NB4 (cell line): ENCODE data around the gene ZNF268.

ENCODE experiments used
- CTCF ChIP-seq: IDR thresholded peaks from one replicate; pipeline ENCODE4 v1.5.1; 2012; ENCODE audit warnings: low read depth, low read length
- MAX ChIP-seq: IDR thresholded peaks from 2 replicates; pipeline ENCODE4 v1.6.1; 2011; ENCODE audit warnings: low read depth, low read length
- MYC ChIP-seq: IDR thresholded peaks from 2 replicates; pipeline ENCODE4 v1.6.1; 2011; ENCODE audit warnings: low read depth, low read length
- POLR2A ChIP-seq: IDR thresholded peaks from 2 replicates; pipeline ENCODE4 v1.6.1; 2011; ENCODE audit warnings: mild to moderate bottlenecking; ENCODE audit not compliant: insufficient read length; ENCODE audit errors: extremely low read depth

GRCh38 chr12:133215724-133216123 lies 34.4 kb downstream of the ZNF268 start:
- TF ChIP-seq CTCF (no peak), POLR2A (no peak), MAX (no peak), MYC (no peak)
